GM21619 (cell line): ENCODE data around the gene DMKN.
"Not testable (repeated sequence)": the region's sequence is repeated elsewhere in the genome, so short reads cannot be mapped to it uniquely, and the experiment has no call there.

Source experiments
- ATAC-seq: cut with Tn5 transposase; IDR thresholded peaks from one replicate; pipeline ENCODE4 v1.9.1; 2021; ENCODE audit not compliant: unreplicated experiment

Gene DMKN

DNA sequence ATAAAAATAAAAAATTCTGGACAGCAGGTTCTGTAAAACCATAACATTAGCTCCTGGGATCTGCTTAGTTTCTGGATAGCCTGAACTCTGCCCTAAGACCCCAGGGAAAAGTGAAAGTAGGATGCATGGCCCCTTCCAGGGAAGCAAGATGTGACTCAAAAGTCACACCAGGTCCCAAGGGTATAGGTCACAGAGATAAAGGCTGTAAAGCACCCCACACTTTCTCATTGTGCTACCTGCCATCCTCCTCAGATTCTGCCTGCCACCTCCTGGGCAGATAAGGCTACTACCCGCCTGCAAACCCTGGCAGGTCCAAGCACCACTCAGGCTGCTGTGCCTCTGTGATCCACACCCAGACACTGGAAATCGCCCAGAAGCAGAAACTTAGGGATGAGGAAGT is 44.8 kb downstream of the DMKN start:
- ATAC-seq = no peak

- no peak for ATAC-seq
These were observed 47.2 kb downstream of the DMKN start for GRCh38 chr19:35466259-35466658.

DNA sequence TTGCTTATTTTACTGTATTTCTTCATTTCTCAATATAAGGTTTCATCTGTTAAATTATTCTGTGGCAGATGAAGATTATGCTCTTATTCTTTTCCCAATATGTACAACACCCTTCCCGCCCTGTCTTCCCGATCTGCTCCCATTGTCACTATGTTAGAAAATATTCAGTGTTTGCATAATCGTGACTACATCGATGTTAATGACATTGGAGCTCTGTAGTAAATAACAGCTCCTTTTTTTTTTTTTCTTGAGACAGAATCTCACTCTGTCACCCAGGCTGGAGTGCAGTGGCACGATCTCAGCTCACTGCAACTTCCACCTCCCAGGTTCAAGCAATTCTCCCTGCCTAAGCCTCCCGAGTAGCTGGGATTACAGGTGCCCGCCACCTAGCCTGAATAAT is 50.5 kb downstream of the DMKN start:
- not testable (repeated sequence) for ATAC-seq

- peak; percentile 58 for ATAC-seq
These were observed 50.9 kb downstream of the DMKN start for GRCh38 chr19:35462476-35462953.

GRCh38 chr19:35461788-35462187 is 51.7 kb downstream of the DMKN start:
- ATAC-seq = not testable (repeated sequence)

GRCh38 chr19:35461060-35461459 is 52.4 kb downstream of the DMKN start:
- no peak for ATAC-seq

DNA sequence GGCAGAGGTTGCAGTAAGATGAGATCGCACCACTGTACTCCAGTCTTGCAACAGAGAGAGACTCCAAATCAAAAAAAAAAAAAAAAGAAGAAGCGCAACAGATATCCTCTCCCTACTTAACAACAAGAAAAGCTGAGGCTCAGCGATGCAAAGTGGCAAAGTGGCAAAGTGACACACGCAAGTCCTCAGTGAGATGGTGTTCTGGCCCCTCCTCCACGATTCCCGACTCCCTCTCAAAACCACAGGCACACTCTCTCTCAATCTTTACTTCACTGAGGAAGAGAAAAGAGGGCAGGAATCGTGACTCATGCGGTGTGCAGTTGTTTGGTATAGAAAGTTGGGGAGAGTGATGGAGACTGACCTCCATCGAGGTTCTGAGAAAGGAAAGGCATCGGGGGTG is 52.8 kb downstream of the DMKN start:
- no peak for ATAC-seq

GRCh38 chr19:35459414-35460082 is 53.9 kb downstream of the DMKN start:
- no peak for ATAC-seq

- peak; percentile 43 for ATAC-seq
These were observed 54.6 kb downstream of the DMKN start for GRCh38 chr19:35458731-35459391.

- no peak for ATAC-seq
These were observed 55.3 kb downstream of the DMKN start for GRCh38 chr19:35458192-35458591.

DNA sequence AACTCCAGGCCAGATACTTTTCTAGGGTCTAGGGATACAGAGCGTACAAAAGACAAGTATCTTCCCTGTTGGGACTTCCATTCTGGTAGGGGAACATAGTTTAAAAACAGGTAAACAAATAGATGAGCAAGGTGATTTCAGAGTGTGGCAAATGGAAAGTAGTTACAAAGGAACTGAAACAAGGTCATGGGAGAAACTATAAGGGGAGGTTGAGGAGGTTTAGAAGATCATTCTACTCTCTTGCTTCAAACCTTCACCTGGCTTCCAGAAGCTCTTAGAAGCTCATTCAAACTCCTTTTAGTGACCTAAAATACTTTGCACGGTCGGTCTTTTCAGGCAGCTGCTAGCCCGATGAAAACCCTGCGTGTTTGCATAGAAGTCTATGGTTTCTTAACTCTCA is 56.3 kb downstream of the DMKN start:
- ATAC-seq = peak; percentile 43

DNA sequence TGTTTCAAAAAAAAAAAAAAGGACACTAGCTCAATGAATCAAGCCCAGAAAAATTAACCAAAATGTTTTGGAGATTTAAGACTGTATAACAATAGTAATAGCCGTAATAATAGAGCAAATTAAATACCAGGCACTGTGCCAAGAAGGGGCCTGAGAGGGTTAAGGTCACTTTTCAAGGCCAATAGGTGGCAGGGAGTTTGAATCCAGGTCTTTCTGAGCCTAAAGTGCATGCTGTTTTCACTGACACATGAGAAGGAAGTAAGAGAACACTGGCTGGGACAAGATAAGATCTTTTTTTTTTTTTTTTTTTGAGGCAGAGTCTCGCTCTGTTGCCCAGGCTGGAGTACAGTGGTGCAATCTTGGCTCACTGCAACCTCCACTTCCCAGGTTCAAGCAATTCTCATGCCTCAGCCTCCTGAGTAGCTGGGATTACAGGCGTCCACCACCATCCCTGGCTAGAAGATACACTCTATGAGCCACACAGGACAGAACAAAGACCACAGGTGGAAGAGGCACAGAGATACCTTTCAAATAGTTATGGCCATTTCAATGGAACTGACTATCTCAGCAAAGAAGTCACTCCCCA is 57.7 kb downstream of the DMKN start:
- ATAC-seq = no peak

DNA sequence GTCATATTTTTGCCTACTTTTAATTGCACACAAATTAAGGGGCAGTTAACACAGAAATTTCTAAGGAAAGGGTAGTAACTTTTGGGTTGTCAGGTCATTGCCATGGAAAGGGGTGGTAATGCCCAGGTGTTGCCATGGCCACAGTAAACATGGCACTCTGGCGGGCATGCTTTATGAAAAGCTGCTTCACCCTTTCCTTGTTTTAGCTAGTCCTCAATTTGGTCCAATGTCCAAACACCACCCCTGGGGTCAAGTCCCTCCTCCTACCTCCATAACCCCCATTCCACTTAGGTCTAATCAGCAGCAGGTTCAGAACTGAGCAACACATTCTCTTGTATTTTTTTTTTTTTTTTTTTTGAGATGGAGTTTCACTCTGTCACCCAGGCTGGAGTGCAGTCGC is 58.8 kb downstream of the DMKN start:
- ATAC-seq = no peak

- no peak for ATAC-seq
These were observed 61.9 kb downstream of the DMKN start for GRCh38 chr19:35451338-35452096.

DNA sequence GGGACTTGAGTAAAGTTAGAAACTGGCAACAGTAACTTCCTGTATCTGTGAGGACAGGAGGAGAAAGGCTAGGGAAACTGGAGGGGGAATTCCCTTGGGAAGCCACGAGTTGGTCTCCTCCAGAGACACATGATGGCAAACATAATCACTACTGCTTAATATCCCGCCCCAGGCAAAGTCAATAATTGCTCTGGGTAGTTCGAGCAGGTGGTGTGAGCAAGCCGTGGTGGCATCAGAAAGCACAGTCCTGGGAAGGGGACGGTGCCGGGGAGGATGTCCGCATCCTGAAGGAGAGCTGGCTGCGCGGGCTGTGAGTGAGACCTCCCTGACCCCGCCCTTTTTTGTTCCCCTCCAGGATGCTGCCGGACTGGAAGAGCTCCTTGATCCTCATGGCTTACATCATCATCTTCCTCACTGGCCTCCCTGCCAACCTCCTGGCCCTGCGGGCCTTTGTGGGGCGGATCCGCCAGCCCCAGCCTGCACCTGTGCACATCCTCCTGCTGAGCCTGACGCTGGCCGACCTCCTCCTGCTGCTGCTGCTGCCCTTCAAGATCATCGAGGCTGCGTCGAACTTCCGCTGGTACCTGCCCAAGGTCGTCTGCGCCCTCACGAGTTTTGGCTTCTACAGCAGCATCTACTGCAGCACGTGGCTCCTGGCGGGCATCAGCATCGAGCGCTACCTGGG is 63.9 kb downstream of the DMKN start:
- ATAC-seq = no peak

DNA sequence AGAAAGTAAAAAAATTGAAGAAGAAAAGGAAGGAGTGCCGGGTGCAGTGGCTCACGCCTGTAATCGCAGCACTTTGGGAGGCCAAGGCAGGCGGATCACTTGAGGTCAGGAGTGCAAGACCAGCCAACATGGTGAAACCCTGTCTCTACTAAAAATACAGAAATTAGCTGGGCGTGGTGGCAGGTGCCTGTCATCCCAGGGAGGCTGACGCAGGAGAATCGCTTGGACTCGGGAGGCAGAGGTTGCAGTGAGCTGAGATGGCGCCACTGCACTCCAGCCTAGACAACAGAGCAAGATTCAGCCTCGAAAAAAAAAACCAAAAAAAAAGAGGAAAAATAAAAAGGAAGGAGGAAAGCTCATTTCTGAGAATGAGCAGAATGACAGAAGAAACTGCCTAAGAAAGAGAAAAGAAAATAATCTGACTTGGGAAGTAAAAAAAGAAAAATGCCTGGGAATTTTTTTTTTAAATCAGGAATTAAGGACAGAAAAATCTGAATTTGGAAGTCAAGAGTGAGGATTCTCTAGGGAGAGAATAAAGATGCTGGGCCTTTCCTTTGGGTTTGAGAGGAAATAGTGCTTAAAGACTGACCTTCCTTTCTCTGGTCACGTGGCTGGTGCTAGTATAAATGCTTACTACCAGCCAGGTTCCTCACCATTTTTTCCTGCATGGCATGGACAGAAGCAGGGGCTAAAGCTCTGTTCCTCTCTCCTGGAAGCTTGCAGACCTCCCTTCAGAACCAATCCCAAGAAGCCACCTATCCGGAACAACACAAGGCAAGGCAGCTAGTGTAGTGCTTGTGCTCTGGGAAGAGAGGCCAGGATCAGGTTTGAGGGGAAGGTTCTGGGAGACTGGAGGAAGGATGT is 65.6 kb downstream of the DMKN start, which contains the start of gene FFAR2:
Gene FFAR2 (plus strand): TSS at position 652 of the 864 bp plus-strand sequence. CDS start 1,458 bp downstream, outside the sequence.
- ATAC-seq = no peak
